CD14-positive monocyte (primary cell): ENCODE data around the gene SLC1A2. TPM values are rescaled to one million over a fixed set of nuclear protein-coding genes. Genes with fewer than 3 reads are reported as not detected.

Source experiments
- DNase-seq, 3 donors: peaks; one replicate each; pipeline ENCODE4 v3.0.0-alpha.2; 2011 to 2022
- H2AFZ ChIP-seq: 2 replicates; pipeline ENCODE4 v1.6.0; 2012; ENCODE audit warnings: mild to moderate bottlenecking, low read depth, low read length, inconsistent platforms; ENCODE audit not compliant: insufficient read depth, poor library complexity, severe bottlenecking
- H3K27ac ChIP-seq, 2 donors: 1 replicate in 1 of 2; 2 replicates in 1 of 2; pipeline ENCODE4 v1.5.1; 2012 to 2013; ENCODE audit warnings: low read length in 2 of 2, control low read depth in 1 of 2, inconsistent platforms in 1 of 2, low read depth in 1 of 2, mild to moderate bottlenecking in 1 of 2
- H3K27me3 ChIP-seq, 2 donors: one replicate each; pipeline versions ENCODE4 v1.6.0 to v1.6.1; 2011 to 2013; ENCODE audit warnings: low read length in 2 of 2; ENCODE audit not compliant: control insufficient read depth in 2 of 2, insufficient read depth in 2 of 2
- H3K36me3 ChIP-seq, 2 donors: replicated peaks in 1 of 2; 1 replicate in 1 of 2; 2 replicates in 1 of 2; pipeline versions ENCODE4 v1.5.1 to v1.6.1; 2012 to 2013; ENCODE audit warnings: low read length in 2 of 2, control low read depth in 1 of 2, inconsistent platforms in 1 of 2, mild to moderate bottlenecking in 1 of 2; ENCODE audit not compliant: insufficient read depth in 2 of 2, control insufficient read depth in 1 of 2
- H3K4me1 ChIP-seq, 2 donors: 1 replicate in 1 of 2; 2 replicates in 1 of 2; pipeline versions ENCODE4 v1.5.1 to v1.6.1; 2012 to 2013; ENCODE audit warnings: low read length in 2 of 2, control low read depth in 1 of 2, inconsistent platforms in 1 of 2, mild to moderate bottlenecking in 1 of 2, moderate library complexity in 1 of 2; ENCODE audit not compliant: insufficient read depth in 2 of 2, control insufficient read depth in 1 of 2
- H3K4me2 ChIP-seq: replicated peaks from 2 replicates; pipeline ENCODE3; 2012; ENCODE audit warnings: low read length, moderate library complexity, mild to moderate bottlenecking; ENCODE audit not compliant: poor library complexity, severe bottlenecking; ENCODE audit errors: extremely low read depth
- H3K4me3 ChIP-seq, 3 experiments: fragments of 200-600 bp in 1 of 3; sonication (generic) in 1 of 3; replicated peaks in 1 of 3; 1 replicate in 2 of 3; 2 replicates in 1 of 3; pipeline ENCODE4 v1.5.1; 2011 to 2013; ENCODE audit warnings: low read length in 3 of 3, mild to moderate bottlenecking in 3 of 3, control low read depth in 2 of 3, low read depth in 2 of 3, inconsistent platforms in 1 of 3, moderate library complexity in 1 of 3
- H3K79me2 ChIP-seq: 2 replicates; pipeline ENCODE4 v1.6.0; 2012; ENCODE audit warnings: mild to moderate bottlenecking, control low read depth, inconsistent platforms, low read length, moderate library complexity; ENCODE audit not compliant: insufficient read depth
- H3K9ac ChIP-seq: 2 replicates; pipeline ENCODE4 v1.6.0; 2017; ENCODE audit warnings: low read length, mild to moderate bottlenecking; ENCODE audit not compliant: insufficient read depth, poor library complexity, severe bottlenecking
- H3K9me3 ChIP-seq, 2 donors: replicated peaks in 1 of 2; 1 replicate in 1 of 2; 2 replicates in 1 of 2; pipeline versions ENCODE4 v1.5.1 to v1.6.1; 2012 to 2013; ENCODE audit warnings: low read length in 2 of 2, control low read depth in 1 of 2; ENCODE audit not compliant: control insufficient read depth in 1 of 2, insufficient read depth in 1 of 2
- H4K20me1 ChIP-seq: 2 replicates; pipeline ENCODE4 v1.6.0; 2012; ENCODE audit warnings: mild to moderate bottlenecking, low read length, control low read depth, moderate library complexity; ENCODE audit not compliant: insufficient read depth
- H3K27ac Mint-ChIP-seq, 7 donors: one replicate each; pipeline ENCODE4 v1.8.0; 2020; ENCODE audit warnings: mild to moderate bottlenecking in 7 of 7, mixed read lengths in 7 of 7, moderate library complexity in 6 of 7, inconsistent platforms in 2 of 7
- H3K27me3 Mint-ChIP-seq, 3 donors: one replicate each; pipeline ENCODE4 v1.8.0; 2021 to 2022; ENCODE audit warnings: low read depth in 3 of 3, mild to moderate bottlenecking in 3 of 3, mixed read lengths in 3 of 3, moderate library complexity in 3 of 3, inconsistent platforms in 1 of 3
- H3K36me3 Mint-ChIP-seq, 2 donors: one replicate each; pipeline ENCODE4 v1.8.0; 2020; ENCODE audit warnings: mixed read lengths in 2 of 2, inconsistent platforms in 1 of 2, mild to moderate bottlenecking in 1 of 2
- H3K4me1 Mint-ChIP-seq: one replicate; pipeline ENCODE4 v1.8.0; 2020; ENCODE audit warnings: mild to moderate bottlenecking, mixed read lengths
- H3K4me3 Mint-ChIP-seq, 2 donors: one replicate each; pipeline ENCODE4 v1.8.0; 2020; ENCODE audit warnings: mild to moderate bottlenecking in 2 of 2, mixed read lengths in 2 of 2, moderate library complexity in 1 of 2
- H3K9me3 Mint-ChIP-seq, 7 donors: one replicate each; pipeline ENCODE4 v1.8.0; 2020 to 2022; ENCODE audit warnings: mixed read lengths in 7 of 7, mild to moderate bottlenecking in 6 of 7, moderate library complexity in 6 of 7, inconsistent platforms in 2 of 7
- WGBS: methylation state at CpG from one replicate; pipeline ENCODE4 v1.1.5; 2013; ENCODE audit warnings: missing lambda C conversion rate; ENCODE audit not compliant: insufficient coverage; 5-methylcytosine and 5-hydroxymethylcytosine counted together
- intact Hi-C, 2 donors: fragments of 100-400 bp; cut with micrococcal nuclease; formaldehyde crosslinking; loops; one replicate each; pipeline versions ENCODE4 v1.15.0 to v1.15.1; 2023
- polyA plus RNA-seq, 3 donors: library from polyadenylated mRNA; depleted of rRNA in 1 of 3; unstranded in 2 of 3; stranded (reverse) in 1 of 3; fragments of 300-500 nt in 2 of 3; fragments of >200 nt in 1 of 3; fragmentation: Illumina TruSeq in 2 of 3; gene quantifications; 1 replicate in 2 of 3; 2 replicates in 1 of 3; pipeline ENCODE4 v1.2.3, GENCODE V29; 2012 to 2021
- TF ChIP-seq, protein P1 (sequence below): fragments of 200-600 bp; IDR thresholded peaks from one replicate; pipeline ENCODE4 v1.8.0; 2022; ENCODE audit warnings: antibody characterized with exemption, mild to moderate bottlenecking

SLC1A2 gene
- polyA plus RNA-seq, 3 donors = 0.07 TPM; not detected in 2

GRCh38 chr11:35231076-35231860 is 188.1 kb downstream of the SLC1A2 start:
- H3K4me3 Mint-ChIP-seq = no peak overlapping the region
- Histone ChIP-seq H3K4me1 (peaks cover 35 to 39% of the 10 kb centered on the region in 2 donors), H3K9me3 (no peaks in the 10 kb centered on the region), H3K9ac (no peak overlapping the region), H3K27ac (no peak overlapping the region), H3K4me2 (no peak overlapping the region), H3K27me3 (no peaks in the 10 kb centered on the region), H3K79me2 (peaks cover 5% of the 10 kb centered on the region), H3K4me3 (no peak overlapping the region), H4K20me1 (no peaks in the 10 kb centered on the region), H2AFZ (no peak overlapping the region), H3K36me3 (peaks cover 31 to 47% of the 10 kb centered on the region in 2 donors)
- peak overlapping the region in 2 of 7 donors; percentile 30 to 31 for H3K27ac Mint-ChIP-seq
- TF ChIP-seq, protein P1, sequence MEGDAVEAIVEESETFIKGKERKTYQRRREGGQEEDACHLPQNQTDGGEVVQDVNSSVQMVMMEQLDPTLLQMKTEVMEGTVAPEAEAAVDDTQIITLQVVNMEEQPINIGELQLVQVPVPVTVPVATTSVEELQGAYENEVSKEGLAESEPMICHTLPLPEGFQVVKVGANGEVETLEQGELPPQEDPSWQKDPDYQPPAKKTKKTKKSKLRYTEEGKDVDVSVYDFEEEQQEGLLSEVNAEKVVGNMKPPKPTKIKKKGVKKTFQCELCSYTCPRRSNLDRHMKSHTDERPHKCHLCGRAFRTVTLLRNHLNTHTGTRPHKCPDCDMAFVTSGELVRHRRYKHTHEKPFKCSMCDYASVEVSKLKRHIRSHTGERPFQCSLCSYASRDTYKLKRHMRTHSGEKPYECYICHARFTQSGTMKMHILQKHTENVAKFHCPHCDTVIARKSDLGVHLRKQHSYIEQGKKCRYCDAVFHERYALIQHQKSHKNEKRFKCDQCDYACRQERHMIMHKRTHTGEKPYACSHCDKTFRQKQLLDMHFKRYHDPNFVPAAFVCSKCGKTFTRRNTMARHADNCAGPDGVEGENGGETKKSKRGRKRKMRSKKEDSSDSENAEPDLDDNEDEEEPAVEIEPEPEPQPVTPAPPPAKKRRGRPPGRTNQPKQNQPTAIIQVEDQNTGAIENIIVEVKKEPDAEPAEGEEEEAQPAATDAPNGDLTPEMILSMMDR = no peak
- peaks cover 44% of the 10 kb centered on the region for H3K4me1 Mint-ChIP-seq
- no peaks in the 10 kb centered on the region for H3K27me3 Mint-ChIP-seq
- no CpG with 5 or more reads among the region's 5 CpGs for WGBS
- peaks cover 45 to 64% of the 10 kb centered on the region in 2 donors for H3K36me3 Mint-ChIP-seq
- no peak for DNase-seq
- intact Hi-C loops = no loop called here
- peaks cover 0 to 3% (median 2%) of the 10 kb centered on the region in 7 donors for H3K9me3 Mint-ChIP-seq

- H3K27me3 Mint-ChIP-seq = no peaks in the 10 kb centered on the region
- no peak overlapping the region for H3K4me3 ChIP-seq
- no peak for DNase-seq
- peaks cover 44% of the 10 kb centered on the region for H3K4me1 Mint-ChIP-seq
- H3K36me3 Mint-ChIP-seq = peaks cover 54 to 72% of the 10 kb centered on the region in 2 donors
- no peaks in the 10 kb centered on the region for H4K20me1 ChIP-seq
- no peak overlapping the region for H2AFZ ChIP-seq
- peaks cover 37 to 39% of the 10 kb centered on the region in 2 donors for H3K4me1 ChIP-seq
- H3K27me3 ChIP-seq = no peaks in the 10 kb centered on the region
- H3K36me3 ChIP-seq = peaks cover 31 to 56% of the 10 kb centered on the region in 2 donors
- no peaks in the 10 kb centered on the region for H3K9me3 ChIP-seq
- H3K27ac ChIP-seq = no peak overlapping the region
- no peak overlapping the region for H3K4me2 ChIP-seq
- peak overlapping the region in 4 of 7 donors; percentile 10 to 53 (median 22) for H3K27ac Mint-ChIP-seq
- WGBS = no CpG with 5 or more reads among the region's 1 CpG
- H3K9ac ChIP-seq = no peak overlapping the region
- intact Hi-C loops = no loop called here
- peaks cover 6% of the 10 kb centered on the region for H3K79me2 ChIP-seq
- TF ChIP-seq, protein P1 = no peak
- H3K4me3 Mint-ChIP-seq = no peak overlapping the region
- peaks cover 0 to 3% (median 2%) of the 10 kb centered on the region in 7 donors for H3K9me3 Mint-ChIP-seq
Observed at GRCh38 chr11:35230388-35230787, 189.0 kb downstream of the SLC1A2 start.
